ENCODE data around the gene PRM3. TPM values are rescaled to one million over a fixed set of nuclear protein-coding genes. Genes with fewer than 3 reads are reported as not detected.
"Not testable (repeated sequence)": the region's sequence is repeated elsewhere in the genome, so short reads cannot be mapped to it uniquely, and the experiment has no call there.

Gene PRM3
- total RNA-seq, 1 donor from 2014 or later: not detected

DNA sequence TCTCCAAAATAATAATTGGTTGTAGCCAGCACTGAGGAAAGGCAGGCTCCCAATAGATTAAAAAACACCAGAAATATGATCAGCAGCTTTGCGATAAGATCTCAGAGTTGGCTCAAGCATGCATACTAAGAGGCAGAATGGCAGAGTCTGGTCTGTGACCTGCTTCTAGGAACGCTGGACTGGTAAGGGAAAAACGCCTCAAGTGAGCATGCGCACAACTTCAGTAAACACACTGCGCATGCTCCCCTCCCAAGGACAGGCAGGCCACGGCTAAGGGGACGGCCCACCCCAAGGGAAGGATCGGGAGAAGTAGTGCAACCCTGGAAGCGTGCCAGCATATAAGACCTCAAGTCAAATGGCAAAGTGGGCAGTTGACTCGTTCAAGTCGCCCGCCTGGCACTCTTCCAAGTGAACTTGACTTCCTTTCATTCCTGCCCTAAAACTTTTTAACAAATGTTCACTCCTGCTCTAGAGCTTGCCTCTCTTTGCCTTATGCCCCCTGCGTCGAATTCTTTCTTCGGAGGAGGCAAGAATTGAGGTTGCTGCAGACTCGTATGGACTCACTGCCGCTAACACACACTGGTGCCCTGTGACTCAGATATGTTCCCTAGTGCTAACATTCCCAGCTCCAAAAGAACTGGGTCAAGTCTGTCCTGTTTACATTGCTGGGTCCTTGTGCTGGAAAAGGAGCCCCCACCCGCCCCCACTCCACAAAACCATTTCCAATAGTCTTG is 30.1 kb upstream of the PRM3 start:
- no peak for DNase-seq

- DNase-seq: no peak
Measured at GRCh38 chr16:11302977-11303376, 29.5 kb upstream of the PRM3 start.

GRCh38 chr16:11301645-11302501 is 28.4 kb upstream of the PRM3 start:
- no peak for DNase-seq

- no peak for DNase-seq
Measured at GRCh38 chr16:11300560-11300892, 27.1 kb upstream of the PRM3 start.

- no peak for DNase-seq
Measured at GRCh38 chr16:11299865-11300559, 26.6 kb upstream of the PRM3 start.

GRCh38 chr16:11298950-11299547 is 25.6 kb upstream of the PRM3 start:
- not testable (repeated sequence) for DNase-seq

DNA sequence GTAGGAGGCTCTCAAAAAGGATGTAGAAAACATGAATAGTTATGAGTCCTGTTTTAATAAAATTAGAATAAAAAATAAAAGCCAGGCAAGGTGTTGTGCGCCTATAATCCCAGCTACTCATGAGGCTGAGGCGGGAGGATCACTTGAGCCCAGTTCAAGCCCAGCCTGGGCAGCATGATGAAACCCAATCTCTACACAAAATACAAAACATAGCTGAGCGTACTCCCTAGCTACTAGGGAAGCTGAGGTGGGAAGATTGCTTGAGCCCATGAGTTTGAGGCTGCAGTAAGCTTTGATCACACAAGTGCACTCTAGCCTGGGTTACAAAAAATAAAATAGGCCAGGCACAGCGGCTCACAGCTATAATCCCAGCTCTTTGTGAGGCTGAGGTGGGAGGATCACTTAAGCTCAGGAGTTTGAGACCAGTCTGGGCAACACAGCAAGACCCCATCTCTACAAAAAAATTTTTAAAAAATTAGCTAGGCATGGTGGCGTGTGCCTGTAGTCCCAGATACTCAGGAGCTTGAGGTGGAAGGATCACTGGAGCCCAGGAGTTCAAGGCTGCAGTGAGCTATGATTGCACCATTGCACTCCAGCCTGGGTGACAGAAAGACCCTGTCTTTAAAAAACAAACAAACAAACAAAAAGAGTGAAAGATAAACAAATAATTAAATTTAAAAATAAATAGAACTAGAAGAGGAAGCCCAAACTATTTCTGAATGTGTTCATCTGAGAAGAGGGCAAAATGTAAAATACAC is 24.9 kb upstream of the PRM3 start:
- DNase-seq: no peak

DNA sequence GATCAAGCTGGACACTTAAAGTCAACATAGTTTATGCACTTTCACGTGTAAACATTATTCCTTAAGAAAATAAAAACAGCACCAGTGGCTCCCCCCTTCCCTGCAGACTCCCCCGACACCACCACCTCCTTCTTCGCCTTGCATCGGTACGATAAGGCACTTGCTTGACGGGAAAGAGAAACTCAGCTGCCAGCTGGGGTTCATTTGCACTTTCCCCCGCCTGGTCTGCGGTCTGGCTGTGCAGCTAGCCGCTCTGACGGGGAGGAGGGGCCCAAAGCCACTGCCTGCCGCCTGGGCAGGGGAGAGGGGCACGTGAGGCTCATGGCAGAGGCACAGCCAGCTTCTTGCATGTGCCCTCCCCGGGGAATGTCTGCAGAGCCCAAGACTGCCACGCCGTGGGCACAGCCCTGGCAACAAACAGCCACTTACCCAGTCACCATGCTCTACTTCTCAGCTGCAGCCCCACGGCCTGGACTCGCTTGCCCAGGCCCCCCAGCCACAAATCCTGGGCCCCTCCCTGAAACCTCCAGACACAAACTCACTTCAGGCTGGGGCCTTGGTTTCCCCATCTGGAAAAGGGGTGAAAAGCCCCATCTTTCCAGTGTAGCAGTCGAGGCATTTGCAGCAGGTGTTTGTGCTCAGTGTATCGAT is 24.2 kb upstream of the PRM3 start:
- peak; percentile 77 for DNase-seq

GRCh38 chr16:11296706-11297491 is 23.5 kb upstream of the PRM3 start:
- DNase-seq: no peak

- DNase-seq: no peak
Measured at GRCh38 chr16:11296351-11296705, 22.9 kb upstream of the PRM3 start.

GRCh38 chr16:11295672-11296071 is 22.2 kb upstream of the PRM3 start:
- DNase-seq: no peak

- no peak for DNase-seq
Measured at GRCh38 chr16:11292076-11292748, 18.8 kb upstream of the PRM3 start.

GRCh38 chr16:11291091-11291703 is 17.8 kb upstream of the PRM3 start:
- DNase-seq: no peak

- DNase-seq: no peak
Measured at GRCh38 chr16:11290102-11290893, 16.9 kb upstream of the PRM3 start.

DNA sequence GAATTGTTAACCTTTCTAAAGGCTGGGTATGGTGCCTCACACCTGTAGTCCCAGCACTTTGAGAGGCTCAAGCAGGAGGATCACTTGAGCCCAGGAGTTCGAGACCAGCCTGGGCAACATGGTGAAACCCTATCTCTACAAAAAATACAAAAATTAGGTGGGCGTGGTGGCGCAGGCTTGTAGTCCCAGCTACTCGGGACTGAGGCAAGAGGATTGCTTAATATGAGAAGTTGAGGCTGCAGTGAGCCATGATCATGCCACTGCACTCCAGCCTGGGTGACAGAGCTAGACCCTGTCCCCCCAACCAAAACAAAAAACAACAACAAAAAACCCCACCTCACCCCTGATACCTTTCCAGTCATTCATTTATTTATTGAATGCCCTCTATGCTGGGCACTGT is 16.3 kb upstream of the PRM3 start:
- not testable (repeated sequence) for DNase-seq

GRCh38 chr16:11289202-11289601 is 15.8 kb upstream of the PRM3 start:
- no peak for DNase-seq

- no peak for DNase-seq
Measured at GRCh38 chr16:11285842-11286241, 12.4 kb upstream of the PRM3 start.

- DNase-seq: no peak
Measured at GRCh38 chr16:11283820-11284248, 10.4 kb upstream of the PRM3 start.

All from occipital lobe (tissue), 2 donors.